Measurements from ENCODE around the gene PTDSS2. TPM values are rescaled to one million over a fixed set of nuclear protein-coding genes. Genes with fewer than 3 reads are reported as not detected.

Gene PTDSS2
- total and polyA plus RNA-seq, 2 of the 13 experiments (the other 11 are each of a cell fraction or from before 2014, with no cell fraction given) = 21.7 to 26.4 TPM

- TF ChIP-seq ZNF530 (CRISPR knock-in tag; IDR thresholded peaks at IDR 0.05; ENCODE audit: low read depth) = no peak
- TF ChIP-seq, protein P1, sequence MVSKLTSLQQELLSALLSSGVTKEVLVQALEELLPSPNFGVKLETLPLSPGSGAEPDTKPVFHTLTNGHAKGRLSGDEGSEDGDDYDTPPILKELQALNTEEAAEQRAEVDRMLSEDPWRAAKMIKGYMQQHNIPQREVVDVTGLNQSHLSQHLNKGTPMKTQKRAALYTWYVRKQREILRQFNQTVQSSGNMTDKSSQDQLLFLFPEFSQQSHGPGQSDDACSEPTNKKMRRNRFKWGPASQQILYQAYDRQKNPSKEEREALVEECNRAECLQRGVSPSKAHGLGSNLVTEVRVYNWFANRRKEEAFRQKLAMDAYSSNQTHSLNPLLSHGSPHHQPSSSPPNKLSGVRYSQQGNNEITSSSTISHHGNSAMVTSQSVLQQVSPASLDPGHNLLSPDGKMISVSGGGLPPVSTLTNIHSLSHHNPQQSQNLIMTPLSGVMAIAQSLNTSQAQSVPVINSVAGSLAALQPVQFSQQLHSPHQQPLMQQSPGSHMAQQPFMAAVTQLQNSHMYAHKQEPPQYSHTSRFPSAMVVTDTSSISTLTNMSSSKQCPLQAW (CRISPR knock-in tag; IDR thresholded peaks at IDR 0.05) = 0 out of 2 replicates have a peak, but pooled peaks have one; percentile 67
- TF ChIP-seq ZKSCAN1 (IDR thresholded peaks at IDR 0.05; ENCODE audit: low read length) = no peak
- TF ChIP-seq MXI1 (IDR thresholded peaks at IDR 0.05; ENCODE audit: borderline replicate concordance, low read depth, low read length) = peak; percentile 96
- TF ChIP-seq DMAP1 (CRISPR knock-in tag; IDR thresholded peaks at IDR 0.05) = no peak
- no peak for TF ChIP-seq JUND (CRISPR knock-in tag; IDR thresholded peaks at IDR 0.05)
- no peak for TF ChIP-seq HHEX (CRISPR knock-in tag; IDR thresholded peaks at IDR 0.05)
- peak; percentile 30; the same call in 1 of the 2 replicates for TF ChIP-seq FOXK1 (CRISPR knock-in tag; IDR thresholded peaks at IDR 0.05; ENCODE audit: borderline replicate concordance, low read depth)
- TF ChIP-seq ZNF883 (CRISPR knock-in tag; IDR thresholded peaks at IDR 0.05; ENCODE audit: not compliant biosample characterization) = no peak
- no peak for TF ChIP-seq RNF219 (CRISPR knock-in tag; IDR thresholded peaks at IDR 0.05)
- no peak for TF ChIP-seq ZKSCAN8 (CRISPR knock-in tag; IDR thresholded peaks at IDR 0.05; ENCODE audit: borderline replicate concordance)
- no peak for TF ChIP-seq MTA3 (CRISPR knock-in tag; IDR thresholded peaks at IDR 0.05)
- no peak; the same call in 1 of the 2 replicates for TF ChIP-seq THAP11 (CRISPR knock-in tag; IDR thresholded peaks at IDR 0.05)
- TF ChIP-seq, protein P2, sequence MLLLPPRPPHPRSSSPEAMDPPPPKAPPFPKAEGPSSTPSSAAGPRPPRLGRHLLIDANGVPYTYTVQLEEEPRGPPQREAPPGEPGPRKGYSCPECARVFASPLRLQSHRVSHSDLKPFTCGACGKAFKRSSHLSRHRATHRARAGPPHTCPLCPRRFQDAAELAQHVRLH (CRISPR knock-in tag; IDR thresholded peaks at IDR 0.05; ENCODE audit: borderline replicate concordance, low read depth) = 0 out of 2 replicates have a peak, but pooled peaks have one; percentile 23
- no peak for TF ChIP-seq NFYB (CRISPR knock-in tag; IDR thresholded peaks at IDR 0.05)
- TF ChIP-seq JUNB (CRISPR knock-in tag; IDR thresholded peaks at IDR 0.05; ENCODE audit: borderline replicate concordance) = no peak
- TF ChIP-seq, protein P3, sequence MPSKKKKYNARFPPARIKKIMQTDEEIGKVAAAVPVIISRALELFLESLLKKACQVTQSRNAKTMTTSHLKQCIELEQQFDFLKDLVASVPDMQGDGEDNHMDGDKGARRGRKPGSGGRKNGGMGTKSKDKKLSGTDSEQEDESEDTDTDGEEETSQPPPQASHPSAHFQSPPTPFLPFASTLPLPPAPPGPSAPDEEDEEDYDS (CRISPR knock-in tag; IDR thresholded peaks at IDR 0.05) = peak; percentile 50; the same call in 1 of the 2 replicates
- no peak for TF ChIP-seq POGK (CRISPR knock-in tag; conservative IDR thresholded peaks at IDR 0.05)
- TF ChIP-seq ZNF672 (CRISPR knock-in tag; IDR thresholded peaks at IDR 0.05) = no peak
- no peak for TF ChIP-seq ZMYM4 (CRISPR knock-in tag; IDR thresholded peaks at IDR 0.05)
- 0 out of 2 replicates have a peak, but pooled peaks have one; percentile 52 for TF ChIP-seq HIC2 (CRISPR knock-in tag; IDR thresholded peaks at IDR 0.05; ENCODE audit: low read depth)
- TF ChIP-seq EEA1 (CRISPR knock-in tag; IDR thresholded peaks at IDR 0.05; ENCODE audit: borderline replicate concordance) = no peak
These were observed 87.0 kb downstream of the PTDSS2 start, which contains the start of gene LRRC56 (continued) for GRCh38 chr11:536841-537621.
